Sigmoid colon (tissue), 7 donors: Measurements from ENCODE around the gene C17orf107. TPM values are rescaled to one million over a fixed set of nuclear protein-coding genes. Genes with fewer than 3 reads are reported as not detected.

Experiments
- DNase-seq: peaks from one replicate; pipeline ENCODE4 v3.0.0-alpha.2; 2019
- H3K27ac ChIP-seq, 4 donors: fragments of 200-600 bp; sonication (generic); one replicate each; pipeline ENCODE4 v1.5.1; 2016 to 2019; ENCODE audit warnings: mild to moderate bottlenecking in 1 of 4
- H3K27me3 ChIP-seq, 3 donors: fragments of 200-600 bp; sonication (generic); one replicate each; pipeline ENCODE4 v1.5.1; 2019; ENCODE audit warnings: mild to moderate bottlenecking in 1 of 3
- H3K36me3 ChIP-seq, 4 donors: fragments of 200-600 bp; sonication (generic); one replicate each; pipeline ENCODE4 v1.5.1; 2016 to 2019
- H3K4me1 ChIP-seq, 4 donors: fragments of 200-600 bp; sonication (generic); one replicate each; pipeline ENCODE4 v1.5.1; 2017 to 2019
- H3K4me3 ChIP-seq, 4 donors: fragments of 200-600 bp; sonication (generic); one replicate each; pipeline ENCODE4 v1.5.1; 2017 to 2019; ENCODE audit warnings: mild to moderate bottlenecking in 2 of 4, moderate library complexity in 1 of 4
- H3K9me3 ChIP-seq, 4 donors: fragments of 200-600 bp in 3 of 4; sonication (generic) in 3 of 4; one replicate each; pipeline versions ENCODE4 v1.5.1 to v1.6.1; 2013 to 2019
- EP300 ChIP-seq, 4 donors: sonication (generic); formaldehyde crosslinking; IDR thresholded peaks; one replicate each; pipeline ENCODE4 v1.6.1; 2017; ENCODE audit warnings: antibody characterized with exemption in 4 of 4
- POLR2A ChIP-seq, 2 donors: fragments of 450-650 bp; IDR thresholded peaks; one replicate each; pipeline ENCODE4 v1.6.1; 2016; ENCODE audit warnings: antibody characterized with exemption in 2 of 2, mild to moderate bottlenecking in 2 of 2, moderate library complexity in 2 of 2
- POLR2AphosphoS5 ChIP-seq, 4 donors: sonication (generic); formaldehyde crosslinking; IDR thresholded peaks; one replicate each; pipeline ENCODE4 v1.6.1; 2017; ENCODE audit warnings: antibody characterized with exemption in 4 of 4
- WGBS, 2 donors: extraction: QIAGEN DNeasy Blood & Tissue Kit; methylation state at CpG; one replicate each; pipeline ENCODE4 v1.1.7; 2013; 5-methylcytosine and 5-hydroxymethylcytosine counted together
- intact Hi-C: fragments of 100-400 bp; cut with DNase I; formaldehyde crosslinking; loops from one replicate; pipeline ENCODE4 v1.15.1; 2023
- polyA plus RNA-seq, 3 donors: library from polyadenylated mRNA; stranded (reverse); fragments of 200-250 nt; gene quantifications; one replicate each; pipeline ENCODE4 v1.2.3, GENCODE V29; 2013
- total RNA-seq, 4 donors: library from RNA; depleted of rRNA; stranded (reverse); fragments of >200 nt; gene quantifications; one replicate each; pipeline ENCODE4 v1.1.0, GENCODE V29; 2016
- TF ChIP-seq, protein P1 (sequence below), 4 experiments: fragments of 450-650 bp in 3 of 4; fragments of 200-600 bp in 1 of 4; IDR thresholded peaks; one replicate each; pipeline ENCODE4 v1.5.1; 2016 to 2019; ENCODE audit warnings: antibody characterized with exemption in 4 of 4, mild to moderate bottlenecking in 3 of 4, moderate library complexity in 2 of 4
- donor health status: healthy with polysubstance abuse.
- donor health status: Bipolar disorder and iron deficiency.
- donor health status: healthy.

Gene C17orf107
- total and polyA plus RNA-seq, 7 donors: under 0.01 to 2.8 (median 0.71) TPM

DNA sequence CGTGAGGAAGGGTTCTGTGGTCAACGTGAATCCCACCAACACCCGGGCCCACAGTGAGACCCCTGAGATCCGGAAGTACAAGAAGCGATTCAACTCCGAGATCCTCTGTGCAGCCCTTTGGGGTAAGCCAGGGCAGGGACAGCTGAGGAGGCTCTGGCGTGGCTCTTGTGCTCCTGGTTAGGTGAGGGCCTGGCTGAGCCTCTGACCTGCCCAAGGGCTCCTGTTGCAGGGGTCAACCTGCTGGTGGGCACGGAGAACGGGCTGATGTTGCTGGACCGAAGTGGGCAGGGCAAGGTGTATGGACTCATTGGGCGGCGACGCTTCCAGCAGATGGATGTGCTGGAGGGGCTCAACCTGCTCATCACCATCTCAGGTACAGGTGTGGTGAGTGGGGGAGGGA is 4.2 kb upstream of the C17orf107 start:
- peaks cover 0 to 17% (median 13%) of the 10 kb centered on the region in 4 donors for H3K4me1 ChIP-seq
- TF ChIP-seq, protein P1, sequence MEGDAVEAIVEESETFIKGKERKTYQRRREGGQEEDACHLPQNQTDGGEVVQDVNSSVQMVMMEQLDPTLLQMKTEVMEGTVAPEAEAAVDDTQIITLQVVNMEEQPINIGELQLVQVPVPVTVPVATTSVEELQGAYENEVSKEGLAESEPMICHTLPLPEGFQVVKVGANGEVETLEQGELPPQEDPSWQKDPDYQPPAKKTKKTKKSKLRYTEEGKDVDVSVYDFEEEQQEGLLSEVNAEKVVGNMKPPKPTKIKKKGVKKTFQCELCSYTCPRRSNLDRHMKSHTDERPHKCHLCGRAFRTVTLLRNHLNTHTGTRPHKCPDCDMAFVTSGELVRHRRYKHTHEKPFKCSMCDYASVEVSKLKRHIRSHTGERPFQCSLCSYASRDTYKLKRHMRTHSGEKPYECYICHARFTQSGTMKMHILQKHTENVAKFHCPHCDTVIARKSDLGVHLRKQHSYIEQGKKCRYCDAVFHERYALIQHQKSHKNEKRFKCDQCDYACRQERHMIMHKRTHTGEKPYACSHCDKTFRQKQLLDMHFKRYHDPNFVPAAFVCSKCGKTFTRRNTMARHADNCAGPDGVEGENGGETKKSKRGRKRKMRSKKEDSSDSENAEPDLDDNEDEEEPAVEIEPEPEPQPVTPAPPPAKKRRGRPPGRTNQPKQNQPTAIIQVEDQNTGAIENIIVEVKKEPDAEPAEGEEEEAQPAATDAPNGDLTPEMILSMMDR (IDR thresholded peaks at IDR 0.05): no peak
- TF ChIP-seq POLR2A (IDR thresholded peaks at IDR 0.05) (no peak), POLR2AphosphoS5 (IDR thresholded peaks at IDR 0.05) (no peak), EP300 (IDR thresholded peaks at IDR 0.05) (no peak)
- no peak for DNase-seq
- peaks cover 50 to 72% (median 68%) of the 10 kb centered on the region in 4 donors for H3K36me3 ChIP-seq
- intact Hi-C loops: no loop called here
- no peak overlapping the region for H3K4me3 ChIP-seq
- no peak overlapping the region for H3K27ac ChIP-seq
- H3K27me3 ChIP-seq: peaks cover 12 to 31% (median 17%) of the 10 kb centered on the region in 3 donors
- WGBS, 2 donors: 94 to 95% methylated on average over 13 of the region's 13 CpGs
- H3K9me3 ChIP-seq: no peaks in the 10 kb centered on the region

DNA sequence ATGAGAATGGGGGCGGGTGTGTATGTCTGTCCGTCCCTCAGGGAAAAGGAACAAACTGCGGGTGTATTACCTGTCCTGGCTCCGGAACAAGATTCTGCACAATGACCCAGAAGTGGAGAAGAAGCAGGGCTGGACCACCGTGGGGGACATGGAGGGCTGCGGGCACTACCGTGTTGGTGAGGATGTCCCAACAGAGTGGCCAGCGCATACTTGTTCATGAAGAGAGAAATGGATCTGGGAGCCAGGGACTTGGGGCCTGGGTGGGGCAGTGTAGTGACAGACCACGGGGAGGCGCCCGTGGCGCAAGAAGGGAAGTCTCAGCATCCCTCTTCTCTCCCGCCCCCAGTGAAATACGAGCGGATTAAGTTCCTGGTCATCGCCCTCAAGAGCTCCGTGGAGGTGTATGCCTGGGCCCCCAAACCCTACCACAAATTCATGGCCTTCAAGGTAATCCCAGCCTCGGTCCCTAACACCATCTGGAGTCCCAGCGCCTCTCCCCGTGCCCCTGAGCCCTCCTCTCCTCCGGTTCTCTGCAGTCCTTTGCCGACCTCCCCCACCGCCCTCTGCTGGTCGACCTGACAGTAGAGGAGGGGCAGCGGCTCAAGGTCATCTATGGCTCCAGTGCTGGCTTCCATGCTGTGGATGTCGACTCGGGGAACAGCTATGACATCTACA is 3.5 kb upstream of the C17orf107 start:
- peaks cover 44 to 66% (median 61%) of the 10 kb centered on the region in 4 donors for H3K36me3 ChIP-seq
- H3K9me3 ChIP-seq: no peaks in the 10 kb centered on the region

DNA sequence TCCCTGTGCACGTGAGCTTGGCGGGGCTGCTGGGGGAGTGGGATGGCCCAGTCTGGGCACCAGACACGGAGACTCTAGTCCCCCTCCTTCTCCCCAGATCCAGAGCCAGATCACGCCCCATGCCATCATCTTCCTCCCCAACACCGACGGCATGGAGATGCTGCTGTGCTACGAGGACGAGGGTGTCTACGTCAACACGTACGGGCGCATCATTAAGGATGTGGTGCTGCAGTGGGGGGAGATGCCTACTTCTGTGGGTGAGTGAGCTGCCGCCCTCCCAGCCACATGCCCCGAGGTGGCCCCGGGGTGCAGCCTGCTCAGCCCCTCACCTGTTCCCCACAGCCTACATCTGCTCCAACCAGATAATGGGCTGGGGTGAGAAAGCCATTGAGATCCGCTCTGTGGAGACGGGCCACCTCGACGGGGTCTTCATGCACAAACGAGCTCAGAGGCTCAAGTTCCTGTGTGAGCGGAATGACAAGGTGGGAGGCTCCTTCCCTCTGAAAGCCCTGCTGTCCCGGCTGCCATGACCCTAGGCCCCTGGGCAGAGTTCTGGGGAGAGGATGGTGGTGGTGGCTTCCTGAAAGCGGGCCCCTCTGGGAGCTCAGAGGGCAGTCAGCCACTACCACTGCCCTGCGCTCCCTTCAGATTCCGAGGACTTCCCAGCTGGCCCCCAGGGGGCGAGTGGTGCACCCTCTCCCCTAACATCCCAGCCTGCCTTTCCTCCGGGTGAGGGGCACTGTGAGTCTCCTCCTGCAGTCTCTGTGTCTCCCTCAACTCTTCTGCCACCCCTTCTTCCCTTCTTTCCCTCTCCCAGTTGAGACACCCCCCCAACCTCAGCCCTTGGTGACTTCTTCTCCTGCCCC is 2.8 kb upstream of the C17orf107 start:
- intact Hi-C loops: no loop called here
- 91 to 93% methylated on average over 27 of the region's 27 CpGs for WGBS, 2 donors
- H3K36me3 ChIP-seq: peaks cover 43 to 58% (median 53%) of the 10 kb centered on the region in 4 donors

More for the DNA sequence above, 3.5 kb upstream of the C17orf107 start:
- 79 to 84% methylated on average over 27 of the region's 27 CpGs for WGBS, 2 donors
- TF ChIP-seq POLR2A (IDR thresholded peaks at IDR 0.05) (no peak), EP300 (IDR thresholded peaks at IDR 0.05) (no peak), POLR2AphosphoS5 (IDR thresholded peaks at IDR 0.05) (no peak)
- TF ChIP-seq, protein P1 (IDR thresholded peaks at IDR 0.05): no peak
- intact Hi-C loops: no loop called here
- H3K27ac ChIP-seq: no peak overlapping the region
- H3K4me1 ChIP-seq: peaks cover 0 to 24% (median 18%) of the 10 kb centered on the region in 4 donors
- H3K4me3 ChIP-seq: no peak overlapping the region
- peaks cover 18 to 38% (median 24%) of the 10 kb centered on the region in 3 donors for H3K27me3 ChIP-seq
- DNase-seq: no peak

DNA sequence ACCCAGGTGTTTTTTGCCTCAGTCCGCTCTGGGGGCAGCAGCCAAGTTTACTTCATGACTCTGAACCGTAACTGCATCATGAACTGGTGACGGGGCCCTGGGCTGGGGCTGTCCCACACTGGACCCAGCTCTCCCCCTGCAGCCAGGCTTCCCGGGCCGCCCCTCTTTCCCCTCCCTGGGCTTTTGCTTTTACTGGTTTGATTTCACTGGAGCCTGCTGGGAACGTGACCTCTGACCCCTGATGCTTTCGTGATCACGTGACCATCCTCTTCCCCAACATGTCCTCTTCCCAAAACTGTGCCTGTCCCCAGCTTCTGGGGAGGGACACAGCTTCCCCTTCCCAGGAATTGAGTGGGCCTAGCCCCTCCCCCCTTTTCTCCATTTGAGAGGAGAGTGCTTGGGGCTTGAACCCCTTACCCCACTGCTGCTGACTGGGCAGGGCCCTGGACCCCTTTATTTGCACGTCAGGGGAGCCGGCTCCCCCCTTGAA is 2.1 kb upstream of the C17orf107 start:
- Histone ChIP-seq H3K27ac (no peak overlapping the region), H3K9me3 (no peaks in the 10 kb centered on the region), H3K36me3 (peaks cover 38 to 51% (median 47%) of the 10 kb centered on the region in 4 donors), H3K4me3 (no peak overlapping the region), H3K27me3 (peaks cover 28 to 51% (median 29%) of the 10 kb centered on the region in 3 donors), H3K4me1 (peaks cover 0 to 34% (median 19%) of the 10 kb centered on the region in 4 donors)
- TF ChIP-seq EP300 (IDR thresholded peaks at IDR 0.05): no peak
- no peak for TF ChIP-seq POLR2A (IDR thresholded peaks at IDR 0.05)
- TF ChIP-seq, protein P1 (IDR thresholded peaks at IDR 0.05): no peak
- 73 to 86% methylated on average over 10 of the region's 10 CpGs for WGBS, 2 donors
- no peak for DNase-seq
- intact Hi-C loops: no loop called here

More for the DNA sequence above, 2.8 kb upstream of the C17orf107 start:
- DNase-seq: no peak
- H3K4me1 ChIP-seq: peaks cover 0 to 32% (median 19%) of the 10 kb centered on the region in 4 donors
- H3K4me3 ChIP-seq: no peak overlapping the region
- TF ChIP-seq EP300 (IDR thresholded peaks at IDR 0.05): no peak
- TF ChIP-seq POLR2AphosphoS5 (IDR thresholded peaks at IDR 0.05): no peak
- TF ChIP-seq, protein P1 (IDR thresholded peaks at IDR 0.05): no peak
- no peak for TF ChIP-seq POLR2A (IDR thresholded peaks at IDR 0.05)
- no peak overlapping the region for H3K27ac ChIP-seq
- no peaks in the 10 kb centered on the region for H3K9me3 ChIP-seq
- peaks cover 26 to 46% (median 29%) of the 10 kb centered on the region in 3 donors for H3K27me3 ChIP-seq
